T47D (cell line): ENCODE data around the gene YAE1.

Experiments
- DNase-seq, 2 experiments: peaks; one replicate each; pipeline versions ENCODE4 v3.0.0 to v3.0.0-alpha.2; 2011 to 2012; ENCODE audit warnings: low read depth in 1 of 2, low spot score in 1 of 2
- JUND ChIP-seq: IDR thresholded peaks from 2 replicates; pipeline ENCODE4 v1.6.1; 2012; ENCODE audit warnings: low read depth
- in situ Hi-C: cut with HindIII; loops from 2 replicates; pipeline ENCODE4 v1.10.0; 2016; ENCODE audit warnings: low sequenced_read_pairs, low pct_unique_long_range_greater_than_20kb

The YAE1 gene

GRCh38 chr7:39616138-39616537, 49.9 kb downstream of the YAE1 start:
- DNase-seq: no peak
- in situ Hi-C loops: no loop called here
- no peak for TF ChIP-seq JUND

- no peak for TF ChIP-seq JUND
- in situ Hi-C loops: no loop called here
- no peak for DNase-seq
Measured at GRCh38 chr7:39617005-39617404, 50.8 kb downstream of the YAE1 start.

GRCh38 chr7:39618868-39619267, 52.7 kb downstream of the YAE1 start:
- no peak for TF ChIP-seq JUND
- in situ Hi-C loops: no loop called here
- no peak for DNase-seq

- no peak for DNase-seq
- in situ Hi-C loops: no loop called here
- TF ChIP-seq JUND: no peak
Measured at GRCh38 chr7:39620486-39620885, 54.3 kb downstream of the YAE1 start.

- DNase-seq: no peak
- no peak for TF ChIP-seq JUND
- in situ Hi-C loops: no loop called here
Measured at GRCh38 chr7:39621261-39621660, 55.1 kb downstream of the YAE1 start.

- TF ChIP-seq JUND: no peak
- DNase-seq: no peak
- in situ Hi-C loops: no loop called here
Measured at GRCh38 chr7:39621784-39622411, 55.7 kb downstream of the YAE1 start.
